ENCODE results near the gene ANKRD26.

DNA sequence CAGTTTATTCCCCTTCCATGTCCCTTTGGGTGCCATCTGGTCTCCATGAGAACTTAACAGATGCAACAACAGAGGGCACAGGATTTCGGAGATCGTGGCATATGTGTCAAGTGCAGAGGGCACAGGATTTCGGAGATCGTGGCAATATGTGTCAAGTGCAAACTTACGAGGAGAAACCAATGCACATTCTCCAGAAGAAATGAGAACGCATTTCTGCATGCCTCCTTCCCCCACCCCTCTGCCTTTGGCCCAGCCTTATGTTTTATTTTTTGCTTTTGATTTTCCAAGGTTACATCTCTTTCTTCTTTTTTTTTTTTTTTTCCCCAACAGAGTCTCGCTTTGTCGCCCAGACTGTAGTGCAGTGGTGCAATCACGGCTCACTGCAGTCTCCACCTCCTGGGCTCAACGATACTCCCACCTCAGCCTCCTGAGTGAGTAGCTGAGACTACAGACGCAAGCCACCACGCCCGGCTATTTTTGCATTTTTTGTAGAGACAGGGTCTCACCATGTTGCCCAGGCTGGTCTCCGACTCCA is 586 bp upstream of the ANKRD26 start:
- TF ChIP-seq, protein P1, sequence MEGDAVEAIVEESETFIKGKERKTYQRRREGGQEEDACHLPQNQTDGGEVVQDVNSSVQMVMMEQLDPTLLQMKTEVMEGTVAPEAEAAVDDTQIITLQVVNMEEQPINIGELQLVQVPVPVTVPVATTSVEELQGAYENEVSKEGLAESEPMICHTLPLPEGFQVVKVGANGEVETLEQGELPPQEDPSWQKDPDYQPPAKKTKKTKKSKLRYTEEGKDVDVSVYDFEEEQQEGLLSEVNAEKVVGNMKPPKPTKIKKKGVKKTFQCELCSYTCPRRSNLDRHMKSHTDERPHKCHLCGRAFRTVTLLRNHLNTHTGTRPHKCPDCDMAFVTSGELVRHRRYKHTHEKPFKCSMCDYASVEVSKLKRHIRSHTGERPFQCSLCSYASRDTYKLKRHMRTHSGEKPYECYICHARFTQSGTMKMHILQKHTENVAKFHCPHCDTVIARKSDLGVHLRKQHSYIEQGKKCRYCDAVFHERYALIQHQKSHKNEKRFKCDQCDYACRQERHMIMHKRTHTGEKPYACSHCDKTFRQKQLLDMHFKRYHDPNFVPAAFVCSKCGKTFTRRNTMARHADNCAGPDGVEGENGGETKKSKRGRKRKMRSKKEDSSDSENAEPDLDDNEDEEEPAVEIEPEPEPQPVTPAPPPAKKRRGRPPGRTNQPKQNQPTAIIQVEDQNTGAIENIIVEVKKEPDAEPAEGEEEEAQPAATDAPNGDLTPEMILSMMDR (IDR thresholded peaks at IDR 0.05): no peak
- no peak for TF ChIP-seq POLR2A (IDR thresholded peaks at IDR 0.05)

All from right lobe of liver (tissue), 4 donors.